AG10803 (cell line): Measurements from ENCODE around the gene CLASP1.
A peak's percentile ranks its signal among the peaks of the same experiment; 100 is the strongest.

Experiments used
- DNase-seq: peaks from one replicate; pipeline ENCODE4 v3.0.0; 2010; ENCODE audit warnings: low read depth
- H3K4me3 ChIP-seq: 2 replicates; pipeline ENCODE4 v1.5.1; 2011; ENCODE audit warnings: mild to moderate bottlenecking, low read length, control low read depth
- TF ChIP-seq, protein P1 (sequence below): conservative IDR thresholded peaks from 2 replicates; pipeline ENCODE4 v1.5.1; 2011; ENCODE audit warnings: mild to moderate bottlenecking, low read length, control low read depth, inconsistent platforms

CLASP1 gene

DNA sequence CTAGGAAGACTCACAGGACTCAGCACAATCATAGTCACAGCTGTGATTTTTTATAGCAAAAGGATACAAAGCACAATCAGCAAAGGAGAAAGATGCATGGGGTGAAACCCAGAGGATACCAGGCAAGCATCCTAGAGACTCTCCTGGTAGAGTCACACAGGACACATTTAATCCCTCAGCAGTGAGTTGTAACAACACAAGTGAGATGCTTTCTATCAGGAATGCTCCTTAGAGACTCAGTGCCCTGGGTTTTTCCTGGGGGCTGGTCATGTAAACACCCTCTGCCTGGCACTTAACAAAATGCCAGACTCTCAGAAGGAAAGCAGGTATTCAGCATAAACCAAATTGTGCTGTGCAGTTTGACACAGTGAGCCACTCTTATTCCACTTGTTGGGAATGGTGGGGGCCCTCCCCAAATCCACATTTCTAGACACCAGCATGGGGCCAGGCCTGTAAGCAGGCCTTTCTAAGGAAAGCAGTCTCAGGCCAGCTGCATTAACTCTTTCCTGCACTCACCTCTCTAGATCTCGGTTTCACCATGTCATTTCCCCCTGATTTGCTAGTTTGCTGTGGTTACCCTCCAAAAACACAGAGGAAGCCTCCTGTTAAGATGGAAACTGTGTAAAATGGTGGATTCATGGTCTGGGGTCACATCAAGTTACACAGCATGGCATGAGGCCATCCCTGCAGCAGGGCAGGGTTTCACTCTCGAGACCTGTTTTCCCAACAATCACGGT, 135.5 kb downstream of the CLASP1 start:
- no peak for DNase-seq
- TF ChIP-seq, protein P1, sequence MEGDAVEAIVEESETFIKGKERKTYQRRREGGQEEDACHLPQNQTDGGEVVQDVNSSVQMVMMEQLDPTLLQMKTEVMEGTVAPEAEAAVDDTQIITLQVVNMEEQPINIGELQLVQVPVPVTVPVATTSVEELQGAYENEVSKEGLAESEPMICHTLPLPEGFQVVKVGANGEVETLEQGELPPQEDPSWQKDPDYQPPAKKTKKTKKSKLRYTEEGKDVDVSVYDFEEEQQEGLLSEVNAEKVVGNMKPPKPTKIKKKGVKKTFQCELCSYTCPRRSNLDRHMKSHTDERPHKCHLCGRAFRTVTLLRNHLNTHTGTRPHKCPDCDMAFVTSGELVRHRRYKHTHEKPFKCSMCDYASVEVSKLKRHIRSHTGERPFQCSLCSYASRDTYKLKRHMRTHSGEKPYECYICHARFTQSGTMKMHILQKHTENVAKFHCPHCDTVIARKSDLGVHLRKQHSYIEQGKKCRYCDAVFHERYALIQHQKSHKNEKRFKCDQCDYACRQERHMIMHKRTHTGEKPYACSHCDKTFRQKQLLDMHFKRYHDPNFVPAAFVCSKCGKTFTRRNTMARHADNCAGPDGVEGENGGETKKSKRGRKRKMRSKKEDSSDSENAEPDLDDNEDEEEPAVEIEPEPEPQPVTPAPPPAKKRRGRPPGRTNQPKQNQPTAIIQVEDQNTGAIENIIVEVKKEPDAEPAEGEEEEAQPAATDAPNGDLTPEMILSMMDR = no peak
- H3K4me3 ChIP-seq = no peak overlapping the region

DNA sequence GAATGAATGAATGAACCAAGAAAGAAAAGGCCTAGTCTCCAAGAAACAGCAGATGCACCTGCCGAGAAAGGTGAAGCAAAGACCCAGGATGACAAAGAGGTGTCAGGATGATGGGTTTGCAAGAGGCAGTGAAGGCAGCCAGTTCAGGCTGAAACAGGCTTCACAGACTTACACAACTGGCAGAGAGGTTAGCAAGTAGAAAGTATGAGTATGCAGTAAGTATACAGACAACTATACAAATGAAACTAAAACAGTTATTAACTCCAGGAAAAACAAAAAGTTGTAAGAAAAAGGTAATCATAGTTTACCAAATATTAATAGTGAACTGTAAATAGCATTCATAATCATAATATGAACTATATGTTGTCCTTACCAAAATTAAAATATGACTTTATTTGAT, 138.4 kb downstream of the CLASP1 start:
- H3K4me3 ChIP-seq = no peak overlapping the region
- TF ChIP-seq, protein P1 = no peak
- DNase-seq = no peak

DNA sequence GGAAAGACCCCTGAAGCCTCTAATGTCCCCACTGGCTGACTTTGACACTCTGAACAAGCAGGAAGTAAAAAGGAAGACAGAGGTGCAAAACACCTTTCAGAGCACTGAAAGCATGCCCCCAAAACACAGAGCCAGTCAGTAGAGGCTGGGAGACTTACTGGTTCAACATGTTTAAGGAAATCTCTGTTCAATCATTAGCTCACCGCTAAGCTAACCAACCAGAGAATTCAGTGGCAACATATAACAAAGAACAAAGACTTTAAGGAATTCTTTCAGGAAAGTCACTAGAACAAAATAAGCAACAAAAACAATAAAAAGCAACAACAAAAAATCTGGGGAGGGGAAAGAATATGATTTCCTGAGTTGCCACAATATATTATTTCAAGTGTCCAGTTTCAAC, 142.6 kb downstream of the CLASP1 start:
- TF ChIP-seq, protein P1 = no peak
- DNase-seq = no peak
- no peak overlapping the region for H3K4me3 ChIP-seq

DNA sequence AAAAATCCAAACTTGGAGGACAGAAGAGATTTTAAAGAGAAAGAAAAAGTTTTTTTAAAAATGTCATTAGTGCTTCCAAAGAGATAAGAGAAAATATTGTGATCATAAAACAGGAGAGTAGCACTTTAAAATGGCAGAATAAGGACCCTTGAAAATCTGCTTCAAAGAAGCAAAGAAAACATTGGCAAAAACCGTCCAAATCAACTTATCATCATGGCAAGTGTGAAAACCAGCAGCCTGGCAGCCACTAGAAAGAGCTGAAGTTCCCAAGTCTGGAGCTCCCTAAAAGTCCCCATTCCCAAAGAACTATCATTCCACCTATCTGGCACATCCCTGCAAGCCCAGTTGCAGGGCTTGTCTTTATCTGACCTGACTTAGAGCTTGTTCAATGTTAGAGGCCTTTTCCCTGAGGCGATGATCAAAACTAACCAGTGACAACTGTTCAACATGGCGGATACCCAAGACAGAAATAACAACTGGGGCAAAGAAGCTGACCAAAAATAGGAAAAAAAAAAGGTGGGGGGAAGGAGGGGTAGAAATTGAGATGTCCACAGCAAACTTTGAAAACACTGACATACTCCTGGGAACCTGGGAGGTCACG, 143.2 kb downstream of the CLASP1 start:
- no peak for DNase-seq
- no peak overlapping the region for H3K4me3 ChIP-seq
- TF ChIP-seq, protein P1 = no peak

DNA sequence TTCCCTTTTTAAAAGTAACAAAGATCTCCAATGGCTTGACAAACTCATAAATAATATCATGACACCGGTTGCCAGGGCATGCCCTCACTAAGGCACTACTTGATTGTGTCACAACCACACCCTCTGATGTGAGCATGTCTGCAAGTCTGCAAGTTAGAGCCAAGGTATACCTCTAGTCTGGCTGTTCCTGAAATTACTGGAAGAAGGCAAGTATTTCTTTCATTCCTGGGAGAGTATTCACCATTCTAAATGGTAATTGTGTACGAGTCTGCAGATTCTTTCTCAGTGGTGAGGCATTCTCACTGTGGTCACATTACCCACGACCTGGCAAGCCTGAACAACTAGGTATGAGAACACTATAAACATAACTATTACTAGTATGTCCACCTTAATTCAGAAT, 144.3 kb downstream of the CLASP1 start:
- H3K4me3 ChIP-seq = no peak overlapping the region
- TF ChIP-seq, protein P1 = no peak
- peak; percentile 95 for DNase-seq

GRCh38 chr2:121504316-121504715, 144.9 kb downstream of the CLASP1 start:
- TF ChIP-seq, protein P1 = no peak
- H3K4me3 ChIP-seq = no peak overlapping the region
- DNase-seq = peak; percentile 33

- H3K4me3 ChIP-seq = no peak overlapping the region
- TF ChIP-seq, protein P1 = no peak
- DNase-seq = peak; percentile 8
Observed at GRCh38 chr2:121502781-121503180, 146.5 kb downstream of the CLASP1 start.
